Neutrophil (primary cell): ENCODE data around the gene CCDC57.

ENCODE experiments used
- H3K27ac ChIP-seq: fragments of 200-600 bp; sonication (generic); 2 replicates; pipeline ENCODE4 v1.5.1; 2016; ENCODE audit warnings: mild to moderate bottlenecking, moderate library complexity
- H3K27me3 ChIP-seq: fragments of 200-600 bp; sonication (generic); 2 replicates; pipeline ENCODE4 v1.6.0; 2016; ENCODE audit warnings: mild to moderate bottlenecking
- H3K36me3 ChIP-seq: fragments of 200-600 bp; sonication (generic); 2 replicates; pipeline ENCODE4 v1.5.1; 2017
- H3K4me1 ChIP-seq, 2 experiments: fragments of 200-600 bp in 1 of 2; sonication (generic) in 1 of 2; 1 replicate in 1 of 2; 2 replicates in 1 of 2; pipeline versions ENCODE4 v1.5.1 to v1.6.1; 2013 to 2016; ENCODE audit warnings: low read depth in 1 of 2, low read length in 1 of 2, mild to moderate bottlenecking in 1 of 2, moderate library complexity in 1 of 2; ENCODE audit not compliant: control insufficient read depth in 1 of 2, insufficient read depth in 1 of 2
- H3K4me3 ChIP-seq, 2 experiments: fragments of 200-600 bp in 1 of 2; sonication (generic) in 1 of 2; 1 replicate in 1 of 2; 2 replicates in 1 of 2; pipeline ENCODE4 v1.5.1; 2013 to 2016; ENCODE audit warnings: low read depth in 1 of 2, low read length in 1 of 2, mild to moderate bottlenecking in 1 of 2, moderate library complexity in 1 of 2
- H3K9me3 ChIP-seq: fragments of 200-600 bp; sonication (generic); 2 replicates; pipeline ENCODE4 v1.5.1; 2016
- TF ChIP-seq, protein P1 (sequence below): fragments of 200-600 bp; sonication (generic); IDR thresholded peaks from 2 replicates; pipeline ENCODE4 v1.5.1; 2016; ENCODE audit warnings: antibody characterized with exemption

The CCDC57 gene

GRCh38 chr17:82088838-82089722 is 123.6 kb downstream of the CCDC57 start:
- H3K27me3 ChIP-seq, result no peaks in the 10 kb centered on the region
- H3K4me1 ChIP-seq, result no peaks in the 10 kb centered on the region
- H3K4me3 ChIP-seq, result no peak overlapping the region
- TF ChIP-seq, protein P1, sequence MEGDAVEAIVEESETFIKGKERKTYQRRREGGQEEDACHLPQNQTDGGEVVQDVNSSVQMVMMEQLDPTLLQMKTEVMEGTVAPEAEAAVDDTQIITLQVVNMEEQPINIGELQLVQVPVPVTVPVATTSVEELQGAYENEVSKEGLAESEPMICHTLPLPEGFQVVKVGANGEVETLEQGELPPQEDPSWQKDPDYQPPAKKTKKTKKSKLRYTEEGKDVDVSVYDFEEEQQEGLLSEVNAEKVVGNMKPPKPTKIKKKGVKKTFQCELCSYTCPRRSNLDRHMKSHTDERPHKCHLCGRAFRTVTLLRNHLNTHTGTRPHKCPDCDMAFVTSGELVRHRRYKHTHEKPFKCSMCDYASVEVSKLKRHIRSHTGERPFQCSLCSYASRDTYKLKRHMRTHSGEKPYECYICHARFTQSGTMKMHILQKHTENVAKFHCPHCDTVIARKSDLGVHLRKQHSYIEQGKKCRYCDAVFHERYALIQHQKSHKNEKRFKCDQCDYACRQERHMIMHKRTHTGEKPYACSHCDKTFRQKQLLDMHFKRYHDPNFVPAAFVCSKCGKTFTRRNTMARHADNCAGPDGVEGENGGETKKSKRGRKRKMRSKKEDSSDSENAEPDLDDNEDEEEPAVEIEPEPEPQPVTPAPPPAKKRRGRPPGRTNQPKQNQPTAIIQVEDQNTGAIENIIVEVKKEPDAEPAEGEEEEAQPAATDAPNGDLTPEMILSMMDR, result no peak
- H3K9me3 ChIP-seq, result no peaks in the 10 kb centered on the region
- peaks cover 54% of the 10 kb centered on the region for H3K36me3 ChIP-seq
- no peak overlapping the region for H3K27ac ChIP-seq

DNA sequence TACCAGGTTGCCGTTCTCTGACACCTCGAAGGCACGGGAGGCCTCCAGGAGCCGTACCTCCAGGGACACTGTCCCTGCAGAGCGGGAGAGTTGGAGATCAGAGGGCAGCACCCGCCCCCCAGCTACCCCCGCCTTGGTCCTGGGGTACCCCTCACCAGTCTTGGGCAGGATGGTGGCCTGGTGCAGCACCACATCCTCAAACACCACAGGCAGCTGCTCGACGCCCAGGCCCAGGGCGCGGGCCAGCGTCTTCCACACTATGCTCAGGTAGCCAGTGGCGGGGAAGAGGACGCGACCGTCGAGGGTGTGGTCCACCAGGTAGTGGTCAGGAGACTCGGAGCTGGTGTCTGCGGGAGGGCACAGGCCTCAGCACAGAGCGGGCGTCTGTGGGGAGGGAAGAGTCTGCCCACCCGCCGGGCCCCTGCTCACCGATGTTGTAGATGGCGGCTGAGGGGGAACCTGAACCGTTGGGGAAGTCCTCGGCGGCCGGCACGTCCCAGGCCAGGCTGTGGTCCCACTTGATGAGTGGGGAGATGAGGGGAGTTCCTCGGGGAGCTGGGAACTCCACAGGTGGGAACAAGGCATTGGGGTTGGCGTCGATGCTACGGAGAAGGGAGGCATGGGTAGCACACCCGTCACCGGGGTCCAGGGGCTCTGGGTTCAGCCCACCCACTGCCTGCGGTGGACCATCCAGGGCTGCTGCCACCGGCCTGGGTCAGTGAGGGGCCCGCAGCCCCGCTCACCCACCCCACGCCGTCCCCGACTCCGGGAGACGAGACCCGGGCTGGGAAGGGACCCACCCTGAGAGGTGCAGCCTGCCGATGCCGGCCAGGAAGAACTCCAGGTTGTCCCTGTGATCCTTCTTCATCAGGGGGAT is 124.4 kb downstream of the CCDC57 start:
- Histone ChIP-seq H3K4me1 (no peaks in the 10 kb centered on the region), H3K4me3 (no peak overlapping the region), H3K27ac (no peak overlapping the region), H3K9me3 (no peaks in the 10 kb centered on the region), H3K36me3 (peaks cover 61% of the 10 kb centered on the region), H3K27me3 (no peaks in the 10 kb centered on the region)
- TF ChIP-seq, protein P1, result no peak

GRCh38 chr17:82086941-82087906 is 125.4 kb downstream of the CCDC57 start:
- H3K27me3 ChIP-seq, result no peaks in the 10 kb centered on the region
- H3K4me1 ChIP-seq, result no peaks in the 10 kb centered on the region
- H3K4me3 ChIP-seq, result no peak overlapping the region
- TF ChIP-seq, protein P1, result no peak
- no peak overlapping the region for H3K27ac ChIP-seq
- H3K9me3 ChIP-seq, result no peaks in the 10 kb centered on the region
- peaks cover 57% of the 10 kb centered on the region for H3K36me3 ChIP-seq

DNA sequence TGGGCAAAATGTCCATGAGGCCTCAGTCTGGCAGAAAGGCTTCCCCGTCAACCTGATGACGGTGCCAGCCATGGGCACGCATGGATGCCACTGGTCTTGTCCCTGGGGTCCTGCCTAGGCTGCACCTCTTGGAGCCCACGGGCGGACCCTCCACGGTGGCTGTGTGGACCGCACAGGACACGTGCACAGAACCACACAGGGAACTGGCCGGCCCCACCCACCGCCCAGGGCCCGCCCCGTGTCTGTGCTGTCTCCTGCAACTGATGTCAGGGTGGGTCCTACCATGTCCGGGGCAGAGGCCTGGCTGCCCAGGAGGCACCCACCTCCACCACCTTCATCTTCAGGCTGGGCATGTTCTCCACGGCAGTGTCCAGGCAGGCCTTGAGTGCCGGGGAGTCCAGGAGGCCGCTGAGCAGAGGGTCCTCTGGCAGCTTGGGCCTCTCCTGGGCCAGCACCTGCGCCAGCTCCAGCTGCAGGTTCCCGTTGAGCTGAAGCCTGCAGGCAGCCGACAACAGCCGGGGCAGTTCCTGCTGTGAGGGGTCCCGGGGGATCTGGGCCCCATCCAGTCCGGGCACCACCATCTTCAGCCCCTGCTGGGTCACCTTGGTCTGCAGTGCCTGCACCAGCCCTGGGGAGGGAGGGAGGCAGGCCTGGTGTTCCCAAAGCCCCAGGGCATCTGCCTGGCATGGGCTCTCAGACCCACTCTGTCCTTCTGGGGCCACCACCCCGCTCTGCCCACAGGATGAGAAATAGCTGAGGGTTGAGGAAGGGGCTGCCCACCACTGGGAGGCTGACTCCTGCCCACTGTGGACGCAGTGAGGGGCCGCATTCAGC is 126.5 kb downstream of the CCDC57 start:
- H3K4me3 ChIP-seq, result no peak overlapping the region
- no peaks in the 10 kb centered on the region for H3K9me3 ChIP-seq
- TF ChIP-seq, protein P1, result no peak
- H3K4me1 ChIP-seq, result no peaks in the 10 kb centered on the region
- H3K27ac ChIP-seq, result no peak overlapping the region
- H3K36me3 ChIP-seq, result peaks cover 61% of the 10 kb centered on the region
- no peaks in the 10 kb centered on the region for H3K27me3 ChIP-seq
